ENCODE results near the gene CREB3L2. TPM values are rescaled to one million over a fixed set of nuclear protein-coding genes. Genes with fewer than 3 reads are reported as not detected.

The CREB3L2 gene
- total and polyA plus RNA-seq, 2 of the 13 experiments (the other 11 are each of a cell fraction or from before 2014, with no cell fraction given): 22.1 to 41.1 TPM

DNA sequence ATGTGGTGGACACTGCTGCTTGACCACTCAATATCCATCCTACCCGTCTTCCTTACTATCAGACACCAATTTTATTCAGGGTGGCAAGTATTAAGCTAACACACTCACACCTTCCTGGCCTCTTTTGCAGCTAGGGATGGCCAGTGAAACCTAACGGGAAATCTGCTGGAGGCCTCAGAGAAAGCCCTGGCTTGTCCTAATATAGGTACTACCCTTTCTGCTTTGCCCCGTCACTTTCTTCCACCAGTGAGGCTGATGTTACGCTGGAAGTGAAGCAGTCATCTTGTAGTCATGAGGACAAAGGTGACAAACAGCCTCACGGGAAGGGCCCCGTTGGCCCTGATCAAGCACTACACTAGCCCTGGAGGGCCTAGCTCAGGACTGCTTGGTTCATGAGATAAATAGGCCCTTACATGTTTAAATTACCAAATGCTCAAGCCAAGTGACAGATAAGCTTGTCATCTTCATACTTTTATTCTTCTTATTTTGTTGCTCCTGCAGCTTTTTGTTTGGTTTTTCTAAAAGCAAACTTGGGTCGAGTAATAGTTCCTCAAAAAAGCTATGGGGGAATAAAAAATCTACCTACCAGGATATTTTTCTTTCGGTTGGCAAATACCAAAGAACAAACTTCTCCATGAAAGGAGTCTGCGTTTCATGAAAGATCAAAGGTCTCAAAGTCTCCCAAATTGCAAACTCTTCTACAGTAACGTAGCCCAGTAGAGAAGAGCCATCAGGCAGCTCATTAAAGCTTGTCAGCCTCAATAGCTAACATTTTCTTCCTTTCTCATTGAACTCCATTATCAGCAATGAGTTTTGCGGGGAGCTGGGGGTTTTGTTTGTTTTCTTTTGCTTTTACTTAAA lies 17.5 kb downstream of the CREB3L2 start (continued):
- TF ChIP-seq, protein P1, sequence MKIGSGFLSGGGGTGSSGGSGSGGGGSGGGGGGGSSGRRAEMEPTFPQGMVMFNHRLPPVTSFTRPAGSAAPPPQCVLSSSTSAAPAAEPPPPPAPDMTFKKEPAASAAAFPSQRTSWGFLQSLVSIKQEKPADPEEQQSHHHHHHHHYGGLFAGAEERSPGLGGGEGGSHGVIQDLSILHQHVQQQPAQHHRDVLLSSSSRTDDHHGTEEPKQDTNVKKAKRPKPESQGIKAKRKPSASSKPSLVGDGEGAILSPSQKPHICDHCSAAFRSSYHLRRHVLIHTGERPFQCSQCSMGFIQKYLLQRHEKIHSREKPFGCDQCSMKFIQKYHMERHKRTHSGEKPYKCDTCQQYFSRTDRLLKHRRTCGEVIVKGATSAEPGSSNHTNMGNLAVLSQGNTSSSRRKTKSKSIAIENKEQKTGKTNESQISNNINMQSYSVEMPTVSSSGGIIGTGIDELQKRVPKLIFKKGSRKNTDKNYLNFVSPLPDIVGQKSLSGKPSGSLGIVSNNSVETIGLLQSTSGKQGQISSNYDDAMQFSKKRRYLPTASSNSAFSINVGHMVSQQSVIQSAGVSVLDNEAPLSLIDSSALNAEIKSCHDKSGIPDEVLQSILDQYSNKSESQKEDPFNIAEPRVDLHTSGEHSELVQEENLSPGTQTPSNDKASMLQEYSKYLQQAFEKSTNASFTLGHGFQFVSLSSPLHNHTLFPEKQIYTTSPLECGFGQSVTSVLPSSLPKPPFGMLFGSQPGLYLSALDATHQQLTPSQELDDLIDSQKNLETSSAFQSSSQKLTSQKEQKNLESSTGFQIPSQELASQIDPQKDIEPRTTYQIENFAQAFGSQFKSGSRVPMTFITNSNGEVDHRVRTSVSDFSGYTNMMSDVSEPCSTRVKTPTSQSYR (CRISPR knock-in tag; IDR thresholded peaks at IDR 0.05; ENCODE audit: borderline replicate concordance): no peak

DNA sequence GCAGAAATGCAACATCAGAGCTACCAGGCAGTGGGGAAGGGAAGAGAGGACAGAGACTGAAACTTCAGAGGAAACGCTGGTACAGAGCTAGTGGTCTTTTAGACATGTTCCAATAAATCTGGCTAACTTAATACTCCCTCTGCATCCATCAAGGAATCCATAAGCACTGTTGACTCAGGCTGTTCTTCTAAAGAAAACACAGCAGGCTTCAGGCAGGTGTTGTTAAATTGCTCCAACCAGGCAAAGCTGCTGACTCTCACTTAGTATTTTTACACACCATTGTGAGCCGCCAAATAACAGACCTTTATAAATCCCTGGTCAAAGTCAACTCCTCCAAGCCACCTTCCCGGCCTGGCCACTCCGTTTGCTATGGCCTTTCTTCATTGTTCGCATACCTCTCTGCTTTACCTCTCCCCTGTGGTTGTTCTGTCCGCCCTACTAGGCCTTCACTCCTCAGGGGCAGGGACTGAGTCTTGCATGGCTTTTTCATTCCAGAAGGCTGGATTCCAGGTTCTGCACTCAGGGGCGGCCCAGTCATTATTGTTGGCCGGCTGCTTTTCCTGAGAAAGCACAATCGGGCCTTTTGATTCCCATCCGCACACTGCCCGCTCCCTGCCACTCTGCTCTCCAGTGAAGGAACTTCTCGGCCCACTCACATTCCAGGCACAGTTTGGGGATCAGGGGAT lies 18.4 kb downstream of the CREB3L2 start:
- ChIA-PET POLR2A (interaction anchor here (2.0 to 2.1 kb wide), 2 partner anchors 9 to 18 kb away, joined by 9 to 10 read pairs; partner anchors contain the start of gene CREB3L2), CTCF (ENCODE audit: low intra/inter-chr PET ratio, low total read pairs) (no interaction called here)
- Histone ChIP-seq H4K20me1 (ENCODE audit: insufficient read depth, low read length) (peaks cover 9% of the 10 kb centered on the region), H3K27me3 (ENCODE audit: control insufficient read depth in 1 of 2, insufficient read depth in 2 of 2, low read length in 2 of 2) (no peaks in the 10 kb centered on the region), H3K9ac (ENCODE audit: insufficient read depth, low read depth, low read length) (0 out of 2 replicates have a peak overlapping the region, but pooled peaks have one; percentile 23), H3K4me2 (ENCODE audit: low read depth, low read length) (peak overlapping the region; percentile 65), H2AFZ (ENCODE audit: low read length) (no peak overlapping the region), H3K79me2 (ENCODE audit: insufficient read depth, low read length) (peaks cover 98% of the 10 kb centered on the region), H3K9me3 (ENCODE audit: low read length) (peaks cover 4% of the 10 kb centered on the region; the same call in 1 of the 2 replicates), H3K27ac (ENCODE audit: extremely low read length, insufficient read depth, low read length) (peak overlapping the region; percentile 59), H3K4me1 (ENCODE audit: insufficient read depth, low read length) (peaks cover 100% of the 10 kb centered on the region), H3K36me3 (replicated peaks in 1 of 2; ENCODE audit: control insufficient read depth in 1 of 2, insufficient read depth in 2 of 2, low read length in 2 of 2) (peaks cover 13 to 44% of the 10 kb centered on the region in 2 experiments), H3K4me3 (replicated peaks in 1 of 3; ENCODE audit: insufficient read depth in 1 of 3, low read depth in 2 of 3, low read length in 3 of 3) (no peak overlapping the region)
- BruUV-seq (replicated peaks): no TSS peak
- no peak for FAIRE-seq
- 86% methylated on average over 12 of the region's 12 CpGs for WGBS (ENCODE audit: low lambda C conversion rate)
- intact Hi-C loops (cut with micrococcal nuclease; ENCODE audit: unreplicated experiment): loop anchor here (2.0 kb wide), 1 partner anchor 13 kb away; no protein-coding TSS in a partner anchor
- peak; percentile 23 for DNase-seq (ENCODE audit: low spot score)
- ATAC-seq: no peak
- in situ Hi-C loops (cut with HindIII; ENCODE audit: extremely low pct_ligation_motif_present, low pct_unique_long_range_greater_than_20kb): no loop called here
- TF ChIP-seq FOXP1 (IDR thresholded peaks at IDR 0.05) (no peak), FOXP1 (CRISPR knock-in tag; IDR thresholded peaks at IDR 0.05) (no peak), MIXL1 (CRISPR knock-in tag; IDR thresholded peaks at IDR 0.05) (no peak), ARID2 (CRISPR knock-in tag; IDR thresholded peaks at IDR 0.05; ENCODE audit: borderline replicate concordance) (peak; percentile 51; the same call in 1 of the 2 replicates), PHF8 (CRISPR knock-in tag; IDR thresholded peaks at IDR 0.05) (0 out of 2 replicates have a peak, but pooled peaks have one; percentile 18), PRPF4 (IDR thresholded peaks at IDR 0.05; ENCODE audit: low read depth, low read length, poor library complexity, severe bottlenecking) (peak; percentile 43), ZSCAN25 (CRISPR knock-in tag; IDR thresholded peaks at IDR 0.05) (no peak), SOX6 (IDR thresholded peaks at IDR 0.05) (no peak), SOX6 (CRISPR knock-in tag; IDR thresholded peaks at IDR 0.05) (no peak), IRX3 (CRISPR knock-in tag; IDR thresholded peaks at IDR 0.05; ENCODE audit: borderline replicate concordance, low read depth) (no peak)
- TF ChIP-seq, protein P2, sequence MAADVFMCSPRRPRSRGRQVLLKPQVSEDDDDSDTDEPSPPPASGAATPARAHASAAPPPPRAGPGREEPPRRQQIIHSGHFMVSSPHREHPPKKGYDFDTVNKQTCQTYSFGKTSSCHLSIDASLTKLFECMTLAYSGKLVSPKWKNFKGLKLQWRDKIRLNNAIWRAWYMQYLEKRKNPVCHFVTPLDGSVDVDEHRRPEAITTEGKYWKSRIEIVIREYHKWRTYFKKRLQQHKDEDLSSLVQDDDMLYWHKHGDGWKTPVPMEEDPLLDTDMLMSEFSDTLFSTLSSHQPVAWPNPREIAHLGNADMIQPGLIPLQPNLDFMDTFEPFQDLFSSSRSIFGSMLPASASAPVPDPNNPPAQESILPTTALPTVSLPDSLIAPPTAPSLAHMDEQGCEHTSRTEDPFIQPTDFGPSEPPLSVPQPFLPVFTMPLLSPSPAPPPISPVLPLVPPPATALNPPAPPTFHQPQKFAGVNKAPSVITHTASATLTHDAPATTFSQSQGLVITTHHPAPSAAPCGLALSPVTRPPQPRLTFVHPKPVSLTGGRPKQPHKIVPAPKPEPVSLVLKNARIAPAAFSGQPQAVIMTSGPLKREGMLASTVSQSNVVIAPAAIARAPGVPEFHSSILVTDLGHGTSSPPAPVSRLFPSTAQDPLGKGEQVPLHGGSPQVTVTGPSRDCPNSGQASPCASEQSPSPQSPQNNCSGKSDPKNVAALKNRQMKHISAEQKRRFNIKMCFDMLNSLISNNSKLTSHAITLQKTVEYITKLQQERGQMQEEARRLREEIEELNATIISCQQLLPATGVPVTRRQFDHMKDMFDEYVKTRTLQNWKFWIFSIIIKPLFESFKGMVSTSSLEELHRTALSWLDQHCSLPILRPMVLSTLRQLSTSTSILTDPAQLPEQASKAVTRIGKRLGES (CRISPR knock-in tag; IDR thresholded peaks at IDR 0.05; ENCODE audit: borderline replicate concordance): no peak
- TF ChIP-seq, protein P3, sequence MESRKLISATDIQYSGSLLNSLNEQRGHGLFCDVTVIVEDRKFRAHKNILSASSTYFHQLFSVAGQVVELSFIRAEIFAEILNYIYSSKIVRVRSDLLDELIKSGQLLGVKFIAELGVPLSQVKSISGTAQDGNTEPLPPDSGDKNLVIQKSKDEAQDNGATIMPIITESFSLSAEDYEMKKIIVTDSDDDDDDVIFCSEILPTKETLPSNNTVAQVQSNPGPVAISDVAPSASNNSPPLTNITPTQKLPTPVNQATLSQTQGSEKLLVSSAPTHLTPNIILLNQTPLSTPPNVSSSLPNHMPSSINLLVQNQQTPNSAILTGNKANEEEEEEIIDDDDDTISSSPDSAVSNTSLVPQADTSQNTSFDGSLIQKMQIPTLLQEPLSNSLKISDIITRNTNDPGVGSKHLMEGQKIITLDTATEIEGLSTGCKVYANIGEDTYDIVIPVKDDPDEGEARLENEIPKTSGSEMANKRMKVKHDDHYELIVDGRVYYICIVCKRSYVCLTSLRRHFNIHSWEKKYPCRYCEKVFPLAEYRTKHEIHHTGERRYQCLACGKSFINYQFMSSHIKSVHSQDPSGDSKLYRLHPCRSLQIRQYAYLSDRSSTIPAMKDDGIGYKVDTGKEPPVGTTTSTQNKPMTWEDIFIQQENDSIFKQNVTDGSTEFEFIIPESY (CRISPR knock-in tag; IDR thresholded peaks at IDR 0.05): peak; percentile 18; the same call in 1 of the 2 replicates
